ENCODE results near the gene TMEM53. TPM values are rescaled to one million over a fixed set of nuclear protein-coding genes. Genes with fewer than 3 reads are reported as not detected.

The TMEM53 gene
- total RNA-seq, 1 donor from 2014 or later = 13.9 TPM

DNA sequence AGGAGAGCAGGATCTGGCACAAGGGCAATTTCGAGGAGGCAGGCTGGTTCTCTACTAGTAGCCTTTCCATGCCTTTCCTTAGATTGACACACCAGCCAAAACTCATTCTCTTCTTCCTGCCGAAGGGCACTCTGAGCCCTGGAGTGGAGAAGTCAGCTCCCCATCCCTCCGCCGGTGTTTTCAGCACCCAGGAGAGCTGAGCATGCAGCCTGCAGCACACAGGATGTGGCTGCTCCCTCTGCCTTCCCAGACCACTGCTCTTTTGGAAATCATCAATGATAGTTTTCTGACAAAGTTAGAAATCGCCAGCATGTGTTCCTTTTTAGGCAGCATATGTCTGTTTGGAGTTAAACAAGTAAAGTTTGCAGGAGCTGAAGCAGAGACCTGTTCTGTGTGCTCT is 45.0 kb upstream of the TMEM53 start:
- H3K9me3 ChIP-seq = no peaks in the 10 kb centered on the region
- no peaks in the 10 kb centered on the region for H3K36me3 ChIP-seq
- DNase-seq (no peak), ATAC-seq (no peak)
- TF ChIP-seq, protein P1, sequence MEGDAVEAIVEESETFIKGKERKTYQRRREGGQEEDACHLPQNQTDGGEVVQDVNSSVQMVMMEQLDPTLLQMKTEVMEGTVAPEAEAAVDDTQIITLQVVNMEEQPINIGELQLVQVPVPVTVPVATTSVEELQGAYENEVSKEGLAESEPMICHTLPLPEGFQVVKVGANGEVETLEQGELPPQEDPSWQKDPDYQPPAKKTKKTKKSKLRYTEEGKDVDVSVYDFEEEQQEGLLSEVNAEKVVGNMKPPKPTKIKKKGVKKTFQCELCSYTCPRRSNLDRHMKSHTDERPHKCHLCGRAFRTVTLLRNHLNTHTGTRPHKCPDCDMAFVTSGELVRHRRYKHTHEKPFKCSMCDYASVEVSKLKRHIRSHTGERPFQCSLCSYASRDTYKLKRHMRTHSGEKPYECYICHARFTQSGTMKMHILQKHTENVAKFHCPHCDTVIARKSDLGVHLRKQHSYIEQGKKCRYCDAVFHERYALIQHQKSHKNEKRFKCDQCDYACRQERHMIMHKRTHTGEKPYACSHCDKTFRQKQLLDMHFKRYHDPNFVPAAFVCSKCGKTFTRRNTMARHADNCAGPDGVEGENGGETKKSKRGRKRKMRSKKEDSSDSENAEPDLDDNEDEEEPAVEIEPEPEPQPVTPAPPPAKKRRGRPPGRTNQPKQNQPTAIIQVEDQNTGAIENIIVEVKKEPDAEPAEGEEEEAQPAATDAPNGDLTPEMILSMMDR (IDR thresholded peaks at IDR 0.05) = no peak
- peaks cover 13% of the 10 kb centered on the region for H3K4me1 ChIP-seq
- H3K27ac ChIP-seq = no peak overlapping the region
- intact Hi-C loops (cut with DNase I) = no loop called here
- no peak overlapping the region for H3K4me3 ChIP-seq
- H3K27me3 ChIP-seq = no peaks in the 10 kb centered on the region

DNA sequence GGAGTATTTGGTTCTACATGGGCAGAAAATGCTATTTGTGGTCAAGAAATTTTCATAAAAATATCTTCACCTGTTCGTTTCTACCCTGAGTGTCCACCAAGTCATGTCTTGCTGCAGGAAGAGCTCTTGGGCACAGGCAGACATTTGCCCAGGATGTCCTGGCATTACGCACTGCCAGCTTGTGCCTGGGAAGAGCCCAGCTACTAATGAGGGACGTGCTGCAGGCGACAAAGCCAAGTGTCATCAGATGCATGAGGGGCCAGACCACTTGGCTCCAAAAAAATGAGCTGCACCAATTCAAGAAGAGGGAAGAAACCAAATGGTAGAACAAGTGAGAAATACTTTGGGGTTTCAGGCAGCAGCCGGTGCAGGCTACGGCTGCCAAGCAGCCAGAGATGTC is 43.8 kb upstream of the TMEM53 start:
- H3K27ac ChIP-seq = no peak overlapping the region
- peaks cover 13% of the 10 kb centered on the region for H3K4me1 ChIP-seq
- no peaks in the 10 kb centered on the region for H3K9me3 ChIP-seq
- no peaks in the 10 kb centered on the region for H3K27me3 ChIP-seq
- no peaks in the 10 kb centered on the region for H3K36me3 ChIP-seq
- DNase-seq (no peak), ATAC-seq (no peak)
- TF ChIP-seq, protein P1 (IDR thresholded peaks at IDR 0.05) = no peak
- intact Hi-C loops (cut with DNase I) = no loop called here
- no peak overlapping the region for H3K4me3 ChIP-seq

DNA sequence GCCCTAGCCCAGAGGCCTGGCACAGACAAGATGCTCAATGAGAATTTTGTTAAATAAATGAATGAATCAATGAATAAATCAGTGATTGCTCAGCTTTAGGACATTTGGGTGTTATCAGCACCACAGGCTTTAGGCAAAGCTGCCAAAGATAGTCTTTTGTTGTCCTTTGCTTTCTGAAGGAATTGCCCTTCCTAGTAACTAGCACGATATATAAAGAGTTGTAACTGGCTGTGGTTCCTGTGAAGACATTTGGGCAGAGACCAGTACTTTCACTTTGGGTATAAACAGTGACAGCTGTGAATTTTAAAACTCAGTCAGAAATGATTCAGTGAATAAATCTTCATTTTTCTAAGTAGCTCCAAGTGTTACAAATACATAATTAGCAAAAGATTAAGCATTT is 43.4 kb upstream of the TMEM53 start:
- Histone ChIP-seq H3K27me3 (no peaks in the 10 kb centered on the region), H3K9me3 (no peaks in the 10 kb centered on the region), H3K4me1 (peaks cover 13% of the 10 kb centered on the region), H3K27ac (no peak overlapping the region), H3K36me3 (no peaks in the 10 kb centered on the region), H3K4me3 (no peak overlapping the region)
- intact Hi-C loops (cut with DNase I) = no loop called here
- TF ChIP-seq, protein P1 (IDR thresholded peaks at IDR 0.05) = no peak
- ATAC-seq = no peak
- no peak for DNase-seq

DNA sequence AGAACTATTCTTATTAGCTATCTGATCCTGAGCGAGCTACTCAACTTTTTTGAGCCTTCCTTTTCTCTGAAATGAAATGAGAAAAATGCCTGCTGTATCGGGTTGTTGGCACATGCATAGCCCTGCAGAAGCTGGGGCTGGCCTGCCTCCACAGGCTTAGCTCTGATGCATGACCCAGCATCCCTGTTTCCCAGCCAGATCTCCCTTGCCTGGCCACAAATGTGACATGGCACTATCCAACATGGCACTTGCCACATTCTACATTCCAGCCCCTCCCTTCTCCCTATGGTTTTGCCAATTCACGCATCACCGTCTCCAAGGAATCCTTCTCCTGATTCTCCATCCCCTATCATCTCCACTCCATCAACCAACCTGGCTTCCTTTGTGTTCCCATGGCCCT is 42.9 kb upstream of the TMEM53 start:
- no peak for DNase-seq
- intact Hi-C loops (cut with DNase I) = no loop called here
- TF ChIP-seq, protein P1 (IDR thresholded peaks at IDR 0.05) = no peak

DNA sequence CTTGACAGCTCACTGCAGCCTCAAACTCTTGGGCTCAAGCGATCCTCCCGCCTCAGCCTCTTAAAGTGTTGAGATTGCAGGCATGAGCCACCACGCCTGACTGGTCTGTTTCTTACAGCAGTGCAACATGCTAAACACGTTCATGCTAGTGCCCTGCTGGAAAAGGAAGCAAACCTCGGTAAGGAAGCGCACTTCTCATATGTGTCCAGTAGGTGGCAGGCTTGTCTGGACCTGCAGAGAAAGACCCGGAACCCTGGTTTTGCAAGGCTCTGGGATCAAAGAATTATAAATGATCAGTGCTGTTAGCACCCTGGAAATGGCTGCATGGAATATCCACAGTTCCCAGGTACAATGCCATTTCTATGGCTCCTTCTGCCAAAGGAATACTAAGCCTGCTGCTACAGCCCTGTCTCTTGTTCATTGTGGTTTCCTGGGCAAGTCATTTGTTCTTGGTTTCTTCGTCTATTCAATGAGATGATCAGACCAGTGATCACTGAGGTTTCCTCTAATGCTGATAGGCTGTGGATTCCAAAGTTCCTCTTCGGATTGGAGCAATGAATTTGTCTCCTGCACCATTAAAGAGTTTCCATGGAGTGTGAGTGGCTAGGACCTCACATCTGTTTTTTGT is 40.8 kb upstream of the TMEM53 start:
- Histone ChIP-seq H3K4me1 (peaks cover 9% of the 10 kb centered on the region), H3K4me3 (no peak overlapping the region), H3K27me3 (no peaks in the 10 kb centered on the region), H3K36me3 (no peaks in the 10 kb centered on the region), H3K9me3 (no peaks in the 10 kb centered on the region), H3K27ac (peak overlapping the region; percentile 11)
- intact Hi-C loops (cut with DNase I) = no loop called here
- TF ChIP-seq, protein P1 (IDR thresholded peaks at IDR 0.05) = peak; percentile 95
- peak; percentile 98 for ATAC-seq
- no peak for DNase-seq

More for the DNA sequence above, 42.9 kb upstream of the TMEM53 start:
- no peaks in the 10 kb centered on the region for H3K9me3 ChIP-seq
- no peaks in the 10 kb centered on the region for H3K36me3 ChIP-seq
- no peaks in the 10 kb centered on the region for H3K27me3 ChIP-seq
- ATAC-seq = no peak
- no peak overlapping the region for H3K4me3 ChIP-seq
- peaks cover 13% of the 10 kb centered on the region for H3K4me1 ChIP-seq
- H3K27ac ChIP-seq = no peak overlapping the region

DNA sequence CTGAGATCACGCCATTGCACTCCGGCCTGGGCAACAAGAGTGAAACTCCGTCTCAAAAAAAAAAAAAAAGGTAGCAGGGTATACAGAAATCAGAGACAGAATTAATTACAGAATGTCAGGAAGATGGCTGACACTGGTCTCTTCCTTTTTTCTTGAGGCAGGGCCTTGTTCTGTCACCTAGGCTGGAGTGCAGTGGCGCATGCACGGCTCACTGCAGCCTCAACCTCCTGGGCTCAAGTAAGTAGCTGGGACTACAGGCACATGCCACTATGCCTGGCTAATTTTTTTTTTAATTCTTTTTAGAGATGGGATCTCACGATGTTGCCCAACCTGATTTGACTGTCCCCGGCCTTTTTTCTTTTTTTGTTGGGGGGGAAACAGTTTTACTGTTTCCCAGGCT is 40.3 kb upstream of the TMEM53 start:
- intact Hi-C loops (cut with DNase I) = no loop called here
- peaks cover 9% of the 10 kb centered on the region for H3K4me1 ChIP-seq

More for the DNA sequence above, 40.3 kb upstream of the TMEM53 start:
- Histone ChIP-seq H3K4me3 (no peak overlapping the region), H3K36me3 (no peaks in the 10 kb centered on the region), H3K27ac (peak overlapping the region; percentile 11), H3K9me3 (no peaks in the 10 kb centered on the region), H3K27me3 (no peaks in the 10 kb centered on the region)
- TF ChIP-seq, protein P1 (IDR thresholded peaks at IDR 0.05) = no peak
- DNase-seq = no peak
- ATAC-seq = no peak

Measured in upper lobe of right lung (tissue), 1 donor.